NCI-H2227 (cell line): ENCODE data around the gene OR10H1.
"Not testable (repeated sequence)": the region's sequence is repeated elsewhere in the genome, so short reads cannot be mapped to it uniquely, and the experiment has no call there.

Source experiments
- DNase-seq: peaks from one replicate; lab custom pipeline; 2025; ENCODE audit not compliant: unreplicated experiment; lab: John Stamatoyannopoulos, UW

Gene OR10H1, protein sequence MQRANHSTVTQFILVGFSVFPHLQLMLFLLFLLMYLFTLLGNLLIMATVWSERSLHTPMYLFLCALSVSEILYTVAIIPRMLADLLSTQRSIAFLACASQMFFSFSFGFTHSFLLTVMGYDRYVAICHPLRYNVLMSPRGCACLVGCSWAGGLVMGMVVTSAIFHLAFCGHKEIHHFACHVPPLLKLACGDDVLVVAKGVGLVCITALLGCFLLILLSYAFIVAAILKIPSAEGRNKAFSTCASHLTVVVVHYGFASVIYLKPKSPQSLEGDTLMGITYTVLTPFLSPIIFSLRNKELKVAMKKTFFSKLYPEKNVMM

DNA sequence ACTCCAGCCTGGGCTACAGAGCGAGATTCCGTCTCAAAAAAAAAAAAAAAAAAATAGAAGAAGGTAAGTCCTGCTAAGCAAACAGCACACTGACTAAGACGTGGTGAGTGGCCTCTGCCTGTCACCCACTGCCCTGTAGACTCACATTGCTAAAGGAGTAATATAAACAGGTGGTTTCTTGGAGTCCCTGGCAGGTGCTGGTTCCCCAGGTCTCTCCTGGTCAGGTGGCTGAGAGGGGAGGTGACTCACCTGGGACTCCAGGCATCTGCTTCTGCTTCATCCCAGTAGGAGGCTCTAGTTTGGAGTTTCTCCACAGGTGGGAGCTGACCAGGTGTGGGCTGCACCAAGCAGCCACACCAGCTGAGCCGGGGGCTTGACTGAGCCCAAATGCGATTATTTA, at the start of gene OR10H1:
Gene OR10H1, minus strand, starts transcription at position 359 of the 400 bp plus-strand sequence. CDS start 7,627 bp downstream, outside the sequence.
- DNase-seq, result no peak

GRCh38 chr19:15864824-15865223, 49.4 kb upstream of the OR10H1 start:
- DNase-seq, result no peak

DNA sequence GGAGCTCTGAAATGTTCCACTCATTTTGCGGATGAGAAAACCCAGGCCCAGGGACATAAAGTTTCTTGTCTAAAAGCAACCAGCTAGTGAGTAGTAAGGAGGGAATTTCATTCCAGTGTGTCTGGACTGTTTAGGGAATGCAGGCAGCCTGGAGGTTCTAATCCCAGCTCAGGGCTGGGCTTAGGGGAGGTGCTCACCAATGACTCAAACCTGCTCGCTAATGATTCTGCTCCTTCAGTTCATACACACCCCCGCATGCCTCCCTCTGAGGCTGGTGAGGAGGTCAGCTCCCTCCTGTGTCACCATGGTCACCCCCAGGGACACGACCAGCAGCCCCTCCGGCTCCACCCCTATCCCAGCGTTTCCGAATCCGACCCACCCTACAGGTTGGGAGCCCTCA, 47.8 kb upstream of the OR10H1 start:
- no peak for DNase-seq

GRCh38 chr19:15862444-15862843, 47.0 kb upstream of the OR10H1 start:
- no peak for DNase-seq

DNA sequence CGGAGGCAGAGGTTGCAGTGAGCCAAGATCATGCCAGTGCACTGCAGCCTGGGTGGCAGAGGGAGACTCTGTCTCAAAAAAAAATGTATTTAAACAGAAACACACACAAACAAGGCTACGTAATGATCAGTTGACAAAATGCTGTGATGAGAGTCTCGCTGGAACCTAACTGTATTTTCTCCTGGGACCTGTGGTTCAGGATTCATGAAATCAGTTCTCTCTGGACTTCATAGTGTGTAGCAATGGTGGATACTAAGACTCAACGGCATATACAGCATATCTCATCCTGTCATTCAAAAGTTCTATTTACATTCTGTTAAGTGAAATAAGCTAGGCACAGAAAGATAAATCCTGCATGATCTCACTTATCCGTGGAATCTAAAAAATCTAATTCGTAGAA, 45.1 kb upstream of the OR10H1 start:
- no peak for DNase-seq

- no peak for DNase-seq
Measured at GRCh38 chr19:15859187-15859586, 43.7 kb upstream of the OR10H1 start.

- no peak for DNase-seq
Measured at GRCh38 chr19:15850385-15850784, 34.9 kb upstream of the OR10H1 start.

DNA sequence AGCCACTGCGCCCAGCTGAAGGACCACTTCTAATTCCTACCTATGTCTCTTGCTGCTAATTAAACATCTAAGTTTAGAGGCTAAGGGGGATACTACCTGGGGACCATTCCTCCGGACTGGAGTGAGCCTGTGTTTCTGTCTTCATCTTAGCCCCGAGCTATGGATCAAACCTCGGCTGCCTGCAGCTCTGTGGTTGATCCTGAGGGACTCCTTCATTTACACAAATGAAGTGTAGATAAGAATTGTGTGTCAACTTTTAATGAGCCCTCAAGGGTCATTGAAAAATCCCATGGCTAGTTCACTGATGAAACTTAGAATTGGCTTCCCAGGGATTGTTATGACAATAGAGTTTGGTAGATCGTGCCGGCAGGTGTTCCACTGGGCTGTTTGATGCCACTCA, 31.5 kb upstream of the OR10H1 start:
- DNase-seq, result no peak

- DNase-seq, result not testable (repeated sequence)
Measured at GRCh38 chr19:15843894-15844222, 28.4 kb upstream of the OR10H1 start.

DNA sequence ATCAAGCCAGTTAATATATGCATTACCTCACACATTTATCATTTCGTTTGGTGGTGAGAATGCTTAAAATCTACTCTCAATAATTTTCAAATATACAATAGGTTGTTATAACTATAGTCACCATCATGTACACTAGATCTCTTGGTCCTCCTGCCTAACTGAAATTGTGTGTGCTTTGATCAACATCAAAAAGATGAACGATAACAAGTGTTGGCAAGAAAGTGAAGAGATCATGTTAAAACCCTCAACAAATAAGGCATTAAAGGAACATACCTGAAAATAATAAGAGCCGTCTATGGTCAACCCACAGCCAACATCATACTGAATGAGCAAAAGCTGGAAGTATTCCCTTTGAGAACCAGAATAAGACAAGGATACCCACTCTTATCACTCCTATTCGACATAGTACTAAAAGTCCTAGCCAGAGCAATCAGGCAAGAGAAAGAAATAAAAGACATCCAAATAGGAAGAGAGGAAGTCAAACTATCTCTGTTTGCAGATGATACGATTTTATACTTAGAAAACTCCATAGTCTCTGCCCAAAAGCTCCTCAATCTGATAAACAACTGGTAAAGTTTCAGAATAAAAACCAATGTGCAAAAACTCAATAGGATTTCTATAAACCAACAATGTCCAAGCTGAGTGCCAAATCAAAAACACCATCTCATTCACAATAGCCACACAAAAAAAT, 27.9 kb upstream of the OR10H1 start:
- no peak for DNase-seq

DNA sequence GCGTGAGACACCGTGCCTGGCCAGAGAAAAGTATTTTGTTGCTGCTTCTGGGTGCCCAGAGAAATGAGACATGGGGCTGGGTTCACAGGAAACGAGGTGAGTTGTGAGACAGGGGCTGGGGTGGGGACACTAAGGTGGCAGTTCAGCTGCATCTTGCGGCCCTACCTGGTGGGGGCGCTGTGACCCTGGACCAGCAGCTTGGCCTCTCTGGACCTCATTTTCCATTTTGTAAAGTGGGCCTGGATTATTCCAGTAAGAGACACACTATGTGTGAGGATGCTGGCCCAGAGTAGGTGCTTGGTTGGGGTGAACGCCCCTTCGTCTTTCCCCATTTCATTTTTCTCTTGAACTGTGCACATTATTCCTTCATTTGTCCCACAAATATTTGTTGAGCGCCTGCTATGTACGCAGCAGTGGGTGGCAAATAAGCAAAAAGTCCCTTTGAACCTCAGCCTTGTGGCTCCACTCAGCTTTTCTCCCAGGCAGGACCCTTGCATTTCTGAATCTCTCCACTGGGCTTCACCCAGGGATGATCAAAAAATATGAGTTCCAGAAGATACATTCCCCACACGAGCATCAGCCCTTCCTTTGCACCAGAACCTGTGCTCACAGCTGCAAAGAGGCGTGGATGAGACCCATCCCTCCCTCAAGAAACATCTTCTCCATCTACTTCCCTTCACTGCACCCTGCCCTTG, 26.6 kb upstream of the OR10H1 start:
- no peak for DNase-seq

GRCh38 chr19:15840833-15841232, 25.4 kb upstream of the OR10H1 start:
- DNase-seq, result no peak

GRCh38 chr19:15839888-15840287, 24.4 kb upstream of the OR10H1 start:
- DNase-seq, result not testable (repeated sequence)

GRCh38 chr19:15838351-15838750, 22.9 kb upstream of the OR10H1 start:
- no peak for DNase-seq

DNA sequence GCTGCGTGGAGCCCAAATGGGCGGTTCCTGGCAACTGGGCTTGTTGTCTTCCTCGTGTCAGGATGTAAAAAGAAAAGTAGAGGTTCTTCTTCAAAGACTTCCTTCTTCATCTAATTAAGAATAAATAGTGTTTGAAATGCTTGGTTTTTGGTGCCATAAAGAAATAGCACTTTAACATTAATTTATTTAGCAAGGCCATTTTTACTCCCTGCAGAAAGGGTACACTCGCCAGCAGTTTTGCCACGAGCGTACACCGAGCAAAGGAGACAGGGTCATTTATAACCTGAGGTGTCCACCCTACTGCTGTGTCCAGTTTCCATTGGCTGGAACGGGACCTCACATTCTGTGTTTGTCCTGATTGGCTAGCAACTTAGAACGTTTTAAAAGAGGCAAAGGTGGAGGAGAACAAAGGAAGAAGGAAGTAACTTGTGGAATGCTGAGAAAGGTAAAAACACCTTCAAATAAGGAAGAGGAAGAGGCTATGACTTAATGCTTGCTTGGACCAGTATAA, 21.8 kb upstream of the OR10H1 start:
- DNase-seq, result no peak

- DNase-seq, result peak; percentile 91
Measured at GRCh38 chr19:15836330-15837220, 21.1 kb upstream of the OR10H1 start.

DNA sequence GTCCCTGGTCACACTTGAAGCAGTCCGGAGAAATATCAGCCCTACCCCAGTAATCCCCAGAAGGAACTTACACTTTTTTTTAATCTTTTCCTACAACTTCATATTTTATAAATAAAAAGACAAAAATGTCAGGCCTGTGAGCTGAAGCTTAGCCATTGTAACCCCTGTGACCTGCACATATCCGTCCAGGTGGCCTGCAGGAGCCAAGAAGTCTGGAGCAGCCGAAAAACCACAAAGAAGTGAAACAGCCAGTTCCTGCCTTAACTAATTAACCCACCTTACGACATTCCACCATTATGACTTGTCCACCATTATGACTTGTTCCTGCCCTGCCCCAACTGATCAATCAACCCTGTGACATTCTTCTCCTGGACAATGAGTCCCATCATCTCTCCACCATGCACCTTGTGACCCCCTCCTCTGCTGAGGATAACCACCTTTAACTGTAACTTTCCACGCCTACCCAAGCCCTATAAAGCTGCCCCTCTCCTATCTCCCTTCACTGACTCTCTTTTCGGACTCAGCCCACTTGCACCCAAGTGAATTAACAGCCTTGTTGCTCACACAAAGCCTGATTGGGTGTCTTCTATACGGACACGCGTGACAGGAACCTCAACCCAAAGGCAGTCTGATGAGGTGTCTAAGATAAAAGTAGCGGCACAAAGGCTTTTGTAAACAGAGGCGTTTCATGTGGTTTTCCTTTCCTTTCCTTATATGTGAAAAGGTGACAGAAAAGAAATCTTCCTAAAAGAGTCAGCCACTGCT, 20.3 kb upstream of the OR10H1 start:
- DNase-seq, result not testable (repeated sequence)

DNA sequence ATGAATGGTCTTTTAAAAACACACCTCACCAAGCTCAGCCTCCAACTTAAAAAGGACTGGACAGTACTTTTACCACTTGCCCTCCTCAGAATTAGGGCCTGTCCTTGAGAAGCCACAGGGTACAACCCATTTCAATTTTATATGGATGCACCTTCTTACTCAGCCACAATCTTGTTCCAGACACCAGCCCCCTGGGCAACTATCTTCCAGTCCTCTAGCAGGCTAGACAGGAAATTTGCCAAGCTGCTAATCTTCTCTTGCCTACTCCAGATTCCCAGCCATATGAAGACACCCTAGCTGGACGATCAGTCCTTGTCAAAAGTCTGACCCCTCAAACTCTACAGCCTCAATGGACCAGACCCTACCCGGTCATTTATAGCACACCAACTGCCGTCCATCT, 18.8 kb upstream of the OR10H1 start:
- not testable (repeated sequence) for DNase-seq

DNA sequence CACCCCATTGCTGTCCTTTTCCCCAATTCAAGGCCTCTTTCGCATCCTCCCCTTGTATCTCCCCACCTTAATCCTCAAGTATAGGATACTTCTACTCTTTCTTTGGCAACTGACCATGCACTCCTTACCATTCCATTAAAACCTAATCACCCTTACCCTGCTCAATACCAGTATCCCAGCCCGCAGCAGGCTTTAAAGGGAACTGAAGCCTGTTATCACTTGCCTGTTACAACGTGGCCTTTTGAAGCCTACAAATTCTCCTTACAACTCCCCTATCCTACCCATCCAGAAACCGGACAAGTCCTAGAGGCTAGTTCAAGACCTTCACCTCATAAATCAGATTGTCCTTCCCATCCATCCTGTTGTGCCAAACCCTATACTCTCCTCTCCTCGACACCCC, 16.2 kb upstream of the OR10H1 start:
- no peak for DNase-seq

GRCh38 chr19:15829786-15830185, 14.3 kb upstream of the OR10H1 start:
- DNase-seq, result no peak
